ENCODE results near the gene SETBP1. TPM values are rescaled to one million over a fixed set of nuclear protein-coding genes. Genes with fewer than 3 reads are reported as not detected.

The SETBP1 gene
- total RNA-seq, 3 donors from 2014 or later, result 15.0 to 97.2 (median 17.8) TPM

- intact Hi-C loops (cut with DNase I, micrococcal nuclease), result no loop called here
These were observed 178.6 kb downstream of the SETBP1 start for GRCh38 chr18:44859263-44859662.

GRCh38 chr18:44859751-44860439 lies 179.2 kb downstream of the SETBP1 start:
- H3K36me3 ChIP-seq (ENCODE audit: low read depth), result no peaks in the 10 kb centered on the region
- DNase-seq, result no peak
- no peak for ATAC-seq
- no peak overlapping the region for H3K4me3 ChIP-seq
- intact Hi-C loops (cut with DNase I, micrococcal nuclease), result no loop called here
- no peak for TF ChIP-seq CTCF (IDR thresholded peaks at IDR 0.05)
- H3K9me3 ChIP-seq, result no peaks in the 10 kb centered on the region
- no peaks in the 10 kb centered on the region for H3K4me1 ChIP-seq (ENCODE audit: low read depth)

More at GRCh38 chr18:44859263-44859662, 178.6 kb downstream of the SETBP1 start:
- Histone ChIP-seq H3K4me1 (ENCODE audit: low read depth) (no peaks in the 10 kb centered on the region), H3K9me3 (no peaks in the 10 kb centered on the region), H3K36me3 (ENCODE audit: low read depth) (no peaks in the 10 kb centered on the region), H3K4me3 (no peak overlapping the region)
- ATAC-seq, result no peak
- TF ChIP-seq CTCF (IDR thresholded peaks at IDR 0.05), result no peak
- DNase-seq, result no peak

GRCh38 chr18:44862112-44862511 lies 181.4 kb downstream of the SETBP1 start:
- H3K9me3 ChIP-seq, result no peaks in the 10 kb centered on the region
- intact Hi-C loops (cut with DNase I, micrococcal nuclease), result no loop called here
- H3K4me3 ChIP-seq, result no peak overlapping the region
- DNase-seq (no peak), ATAC-seq (no peak)
- no peaks in the 10 kb centered on the region for H3K4me1 ChIP-seq (ENCODE audit: low read depth)
- H3K36me3 ChIP-seq (ENCODE audit: low read depth), result no peaks in the 10 kb centered on the region
- TF ChIP-seq CTCF (IDR thresholded peaks at IDR 0.05), result no peak

- ATAC-seq, result no peak
- Histone ChIP-seq H3K36me3 (ENCODE audit: low read depth) (no peaks in the 10 kb centered on the region), H3K9me3 (no peaks in the 10 kb centered on the region), H3K4me3 (no peak overlapping the region), H3K4me1 (ENCODE audit: low read depth) (no peaks in the 10 kb centered on the region)
- no peak for TF ChIP-seq CTCF (IDR thresholded peaks at IDR 0.05)
- DNase-seq, result no peak
- intact Hi-C loops (cut with DNase I, micrococcal nuclease), result no loop called here
These were observed 185.4 kb downstream of the SETBP1 start for GRCh38 chr18:44866103-44866502.

GRCh38 chr18:44869533-44869932 lies 188.8 kb downstream of the SETBP1 start:
- H3K36me3 ChIP-seq (ENCODE audit: low read depth), result no peaks in the 10 kb centered on the region
- H3K4me3 ChIP-seq, result no peak overlapping the region
- ATAC-seq, result no peak
- no peaks in the 10 kb centered on the region for H3K4me1 ChIP-seq (ENCODE audit: low read depth)
- DNase-seq, result no peak
- TF ChIP-seq CTCF (IDR thresholded peaks at IDR 0.05), result no peak
- intact Hi-C loops (cut with DNase I, micrococcal nuclease), result no loop called here
- no peaks in the 10 kb centered on the region for H3K9me3 ChIP-seq

Measured in mucosa of descending colon (tissue), 3 donors.